Heart left ventricle (tissue), 16 donors: ENCODE measurements around the gene CYSRT1. TPM values are rescaled to one million over a fixed set of nuclear protein-coding genes. Genes with fewer than 3 reads are reported as not detected.
A peak's percentile ranks its signal among the peaks of the same experiment; 100 is the strongest.

ENCODE experiments used
- ATAC-seq, 4 donors: fragments of 200-7000 bp; cut with Tn5 transposase; one replicate each; pipeline ENCODE4 v1.9.1; 2020 to 2022; ENCODE audit warnings: moderate library complexity in 4 of 4, mild to moderate bottlenecking in 3 of 4, moderate number of reproducible peaks in 1 of 4
- DNase-seq, 5 donors: peaks; one replicate each; pipeline ENCODE4 v3.0.0-alpha.2; 2020
- H3K27ac ChIP-seq, 12 donors: fragments of 200-600 bp; sonication (generic) in 4 of 12; one replicate each; pipeline versions ENCODE4 v1.5.0 to v1.8.0; 2016 to 2022; ENCODE audit warnings: mild to moderate bottlenecking in 2 of 12
- H3K27me3 ChIP-seq, 9 donors: fragments of 200-600 bp; sonication (generic) in 2 of 9; one replicate each; pipeline versions ENCODE4 v1.5.1 to v1.8.0; 2016 to 2022; ENCODE audit warnings: mild to moderate bottlenecking in 3 of 9
- H3K36me3 ChIP-seq, 9 donors: fragments of 200-600 bp; sonication (generic) in 2 of 9; one replicate each; pipeline versions ENCODE4 v1.5.0 to v1.8.0; 2018 to 2022; ENCODE audit warnings: mild to moderate bottlenecking in 2 of 9
- H3K4me1 ChIP-seq, 12 donors: fragments of 200-600 bp; sonication (generic) in 4 of 12; one replicate each; pipeline versions ENCODE4 v1.5.0 to v1.8.0; 2016 to 2022; ENCODE audit warnings: mild to moderate bottlenecking in 3 of 12
- H3K4me3 ChIP-seq, 12 donors: fragments of 200-600 bp; sonication (generic) in 4 of 12; one replicate each; pipeline versions ENCODE4 v1.5.0 to v1.8.0; 2017 to 2022; ENCODE audit warnings: mild to moderate bottlenecking in 9 of 12, moderate library complexity in 4 of 12
- H3K9me3 ChIP-seq, 12 donors: fragments of 200-600 bp; sonication (generic) in 4 of 12; one replicate each; pipeline versions ENCODE4 v1.5.0 to v1.8.0; 2016 to 2022; ENCODE audit warnings: mild to moderate bottlenecking in 1 of 12
- POLR2A ChIP-seq, 2 donors: fragments of 450-650 bp; IDR thresholded peaks; one replicate each; pipeline ENCODE4 v1.6.1; 2017; ENCODE audit warnings: antibody characterized with exemption in 2 of 2, mild to moderate bottlenecking in 2 of 2, moderate library complexity in 2 of 2
- WGBS, 4 donors: extraction: QIAGEN DNeasy Blood & Tissue Kit in 2 of 4; methylation state at CpG; one replicate each; pipeline versions ENCODE4 v1.1.5 to v1.1.7; 2013 to 2018; 5-methylcytosine and 5-hydroxymethylcytosine counted together
- intact Hi-C, 10 donors: fragments of 100-400 bp; cut with DNase I; formaldehyde crosslinking; loops; one replicate each; pipeline versions ENCODE4 v1.11.1 to v1.14.2; 2022
- polyA plus RNA-seq, 2 donors: library from polyadenylated mRNA; stranded (reverse); fragments of 200-250 nt; gene quantifications; one replicate each; pipeline ENCODE4 v1.2.3, GENCODE V29; 2013
- total RNA-seq, 9 donors: library from RNA; depleted of rRNA in 2 of 9; stranded (reverse); fragments of >200 nt in 2 of 9; fragmentation: NEBNext Ultra II Directional in 3 of 9; extraction: Animal tissue kit (Norgen Biotek cat#: 25700) in 3 of 9; gene quantifications; one replicate each; pipeline versions ENCODE4 v1.1.0 to v1.2.4, GENCODE V29; 2016 to 2023
- TF ChIP-seq, protein P1 (sequence below), 12 donors: fragments of 200-600 bp; sonication (generic) in 4 of 12; IDR thresholded peaks; one replicate each; pipeline versions ENCODE4 v1.5.0 to v1.8.0; 2018 to 2022; ENCODE audit warnings: antibody characterized with exemption in 12 of 12, mild to moderate bottlenecking in 5 of 12
- donor health status: ischemic (EF 13 %, LVEDD 7.1; RV severe dilation, severe dysfunction).
- donor health status: healthy with polysubstance abuse.
- donor health status: DM: no; HTN: yes; CAD: no.
- donor health status: DM: no; HTN: no; CAD: no.
- donor health status: ischemic (EF 25% LVEDD 6.9; RV normal size, moderate dysfunction).
- donor health status: ischemic (EF 25% LVEDD 5.7; RV mildly dilated, moderate dysfunction).
- donor health status: healthy.
- donor health status: DM: yes; HTN: yes; CAD: no.
- donor health status: ischemic (EF 35%, LVEDD 5.7; RV mildly dilated, moderate dysfunction).
- donor health status: nonischemic (EF 11% LVEDD 7.7; RV severe dilation, severe dysfunction).
- donor health status: DM: yes; HTN: yes; CAD: no.
- donor health status: PGD.
- donor health status: ischemic (EF 29% LVEDD 5.4; RV normal size, mild dysfunction).
- donor health status: nonischemic (EF 23%, LVEDD 6.1; RV moderate dilation, normal function).

The CYSRT1 gene
- total and polyA plus RNA-seq, 11 donors: 0.14 to 0.61 (median 0.27) TPM; not detected in 3

DNA sequence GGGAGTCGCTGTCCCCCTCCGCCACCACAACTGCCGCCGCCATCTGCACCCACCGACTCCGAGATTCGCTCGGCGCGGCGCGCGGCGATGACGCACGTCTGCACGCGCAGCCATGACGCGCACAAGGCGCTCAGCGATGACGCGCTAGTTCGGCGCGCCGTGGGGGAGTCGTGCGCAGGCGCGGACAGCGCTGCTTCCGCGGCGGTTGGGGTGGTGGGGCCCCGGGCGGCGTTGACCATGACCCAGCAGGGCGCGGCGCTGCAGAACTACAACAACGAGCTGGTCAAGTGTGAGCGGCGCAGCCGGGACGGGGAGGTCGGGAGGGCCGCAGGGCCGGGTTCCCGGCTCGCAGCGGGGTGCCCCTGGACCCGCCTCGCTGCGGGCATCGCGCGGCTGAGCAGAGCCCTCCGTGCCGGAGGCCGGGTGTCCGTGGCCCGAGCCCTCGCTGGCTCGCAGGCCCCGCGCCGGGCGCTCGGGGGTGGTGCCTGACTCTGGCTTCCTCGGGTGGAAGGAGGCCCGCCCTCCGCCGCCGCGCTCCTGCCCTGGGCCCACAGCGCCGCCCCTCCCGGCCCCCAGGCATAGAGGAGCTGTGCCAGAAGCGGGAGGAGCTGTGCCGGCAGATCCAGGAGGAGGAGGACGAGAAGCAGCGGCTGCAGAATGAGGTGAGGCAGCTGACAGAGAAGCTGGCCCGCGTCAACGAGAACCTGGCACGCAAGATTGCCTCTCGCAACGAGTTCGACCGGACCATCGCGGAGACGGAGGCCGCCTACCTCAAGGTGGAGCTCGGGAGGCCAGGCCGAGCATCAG is 36.3 kb upstream of the CYSRT1 start, which contains the start of the genes ANAPC2 and SSNA1:
Gene ANAPC2 (minus strand): TSS at position 71 of the 807 bp plus-strand sequence. CDS start 28 bp downstream, at position 43.
Gene SSNA1 (plus strand): TSS at position 187 of the 807 bp plus-strand sequence. CDS start 51 bp downstream, at position 238.
- peaks cover 0 to 60% (median 36%) of the 10 kb centered on the region in 9 donors for H3K36me3 ChIP-seq
- intact Hi-C loops: loop anchor here (1.0 to 10.0 kb wide), 7 partner anchors 12 to 74 kb away; partner anchors contain the start of genes CYSRT1 (in 4 of the 10), RNF224 (in 4 of the 10), RNF208 (in 2 of the 10) and DPP7 (in 1 of the 10)

DNA sequence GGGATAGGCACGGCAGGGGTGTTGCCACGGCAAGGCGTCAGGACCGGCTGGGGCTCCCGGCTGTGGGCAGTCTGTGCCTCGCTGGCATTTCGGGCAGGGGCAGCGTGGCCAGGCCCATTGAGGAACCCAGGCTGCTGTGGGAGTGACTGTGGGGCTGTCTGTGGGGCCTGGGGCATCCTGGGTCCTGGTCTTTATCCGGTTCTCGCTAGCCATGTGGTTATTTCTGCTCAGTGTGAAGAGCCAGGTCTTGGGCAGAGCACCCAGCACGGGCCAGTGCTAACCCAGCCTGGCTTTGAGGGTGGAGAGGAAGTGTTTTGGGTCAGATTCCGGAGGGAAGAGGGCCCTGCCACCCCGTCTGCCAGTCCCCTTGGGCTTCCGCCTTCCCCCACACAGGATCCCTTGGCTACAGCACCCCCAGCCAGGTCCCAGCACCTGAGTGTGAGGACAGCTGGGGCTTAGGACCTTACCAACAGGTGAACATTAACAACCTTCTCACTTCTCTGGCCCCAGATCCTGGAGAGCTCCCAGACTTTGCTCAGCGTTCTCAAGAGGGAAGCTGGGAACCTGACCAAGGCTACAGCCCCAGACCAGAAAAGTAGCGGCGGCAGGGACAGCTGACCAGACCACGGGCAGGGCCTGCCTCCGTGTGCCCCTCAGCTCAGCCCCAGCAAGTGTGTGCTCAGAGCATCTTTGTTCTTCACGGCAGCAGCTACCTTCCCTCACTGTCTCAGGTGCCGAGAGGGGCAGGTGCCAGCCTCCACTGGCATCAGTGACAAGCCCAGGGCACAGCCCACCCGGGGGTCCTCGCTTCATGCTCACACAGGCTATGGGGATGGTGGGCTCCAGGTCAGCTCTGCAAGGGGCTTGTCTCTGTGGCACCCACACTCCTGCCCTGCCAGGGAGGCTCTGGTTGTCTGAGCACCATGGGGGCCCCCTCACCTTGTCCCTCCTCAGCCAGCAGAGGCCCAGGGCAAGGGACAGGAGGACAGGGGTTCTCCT is 35.4 kb upstream of the CYSRT1 start:
- Histone ChIP-seq H3K4me3 (peak overlapping the region; percentile 68 to 100 (median 90)), H3K9me3 (no peaks in the 10 kb centered on the region), H3K27ac (peak overlapping the region; percentile 92 to 99 (median 99)), H3K36me3 (peaks cover 0 to 57% (median 33%) of the 10 kb centered on the region in 9 donors), H3K27me3 (no peaks in the 10 kb centered on the region), H3K4me1 (peaks cover 18 to 84% (median 48%) of the 10 kb centered on the region in 12 donors)
- WGBS, 4 donors: 16 to 35% (median 24%) methylated on average over 17 to 23 of the region's 23 CpGs
- TF ChIP-seq POLR2A (IDR thresholded peaks at IDR 0.05): no peak
- TF ChIP-seq, protein P1, sequence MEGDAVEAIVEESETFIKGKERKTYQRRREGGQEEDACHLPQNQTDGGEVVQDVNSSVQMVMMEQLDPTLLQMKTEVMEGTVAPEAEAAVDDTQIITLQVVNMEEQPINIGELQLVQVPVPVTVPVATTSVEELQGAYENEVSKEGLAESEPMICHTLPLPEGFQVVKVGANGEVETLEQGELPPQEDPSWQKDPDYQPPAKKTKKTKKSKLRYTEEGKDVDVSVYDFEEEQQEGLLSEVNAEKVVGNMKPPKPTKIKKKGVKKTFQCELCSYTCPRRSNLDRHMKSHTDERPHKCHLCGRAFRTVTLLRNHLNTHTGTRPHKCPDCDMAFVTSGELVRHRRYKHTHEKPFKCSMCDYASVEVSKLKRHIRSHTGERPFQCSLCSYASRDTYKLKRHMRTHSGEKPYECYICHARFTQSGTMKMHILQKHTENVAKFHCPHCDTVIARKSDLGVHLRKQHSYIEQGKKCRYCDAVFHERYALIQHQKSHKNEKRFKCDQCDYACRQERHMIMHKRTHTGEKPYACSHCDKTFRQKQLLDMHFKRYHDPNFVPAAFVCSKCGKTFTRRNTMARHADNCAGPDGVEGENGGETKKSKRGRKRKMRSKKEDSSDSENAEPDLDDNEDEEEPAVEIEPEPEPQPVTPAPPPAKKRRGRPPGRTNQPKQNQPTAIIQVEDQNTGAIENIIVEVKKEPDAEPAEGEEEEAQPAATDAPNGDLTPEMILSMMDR (IDR thresholded peaks at IDR 0.05): no peak
- ATAC-seq (peak in 1 of 4 donors; percentile 6), DNase-seq (no peak)
- intact Hi-C loops: loop anchor here (5.0 to 10.0 kb wide), 5 partner anchors 33 to 75 kb away; partner anchors contain the start of genes CYSRT1 (in 5 of the 10), RNF224 (in 5 of the 10), RNF208 (in 2 of the 10) and DPP7 (in 1 of the 10)

More for the DNA sequence above, 36.3 kb upstream of the CYSRT1 start, which contains the start of the genes ANAPC2 and SSNA1:
- Histone ChIP-seq H3K4me3 (peak within 1 kb of the TSS; percentile 68 to 100 (median 90)), H3K9me3 (no peaks in the 10 kb centered on the region), H3K27me3 (no peaks in the 10 kb centered on the region), H3K4me1 (peaks cover 18 to 75% (median 42%) of the 10 kb centered on the region in 12 donors), H3K27ac (peak within 1 kb of the TSS; percentile 92 to 99 (median 99))
- TF ChIP-seq, protein P1 (IDR thresholded peaks at IDR 0.05): peak in 9 of 12 donors; percentile 16 to 42 (median 29)
- peak in 1 of 2 donors; percentile 95 for TF ChIP-seq POLR2A (IDR thresholded peaks at IDR 0.05)
- ATAC-seq (peak; percentile 72 to 91 (median 90)), DNase-seq (peak; percentile 91 to 97 (median 93))
- 0 to 1% (median 0%) methylated on average over 40 to 98 of the region's 98 CpGs for WGBS, 4 donors

DNA sequence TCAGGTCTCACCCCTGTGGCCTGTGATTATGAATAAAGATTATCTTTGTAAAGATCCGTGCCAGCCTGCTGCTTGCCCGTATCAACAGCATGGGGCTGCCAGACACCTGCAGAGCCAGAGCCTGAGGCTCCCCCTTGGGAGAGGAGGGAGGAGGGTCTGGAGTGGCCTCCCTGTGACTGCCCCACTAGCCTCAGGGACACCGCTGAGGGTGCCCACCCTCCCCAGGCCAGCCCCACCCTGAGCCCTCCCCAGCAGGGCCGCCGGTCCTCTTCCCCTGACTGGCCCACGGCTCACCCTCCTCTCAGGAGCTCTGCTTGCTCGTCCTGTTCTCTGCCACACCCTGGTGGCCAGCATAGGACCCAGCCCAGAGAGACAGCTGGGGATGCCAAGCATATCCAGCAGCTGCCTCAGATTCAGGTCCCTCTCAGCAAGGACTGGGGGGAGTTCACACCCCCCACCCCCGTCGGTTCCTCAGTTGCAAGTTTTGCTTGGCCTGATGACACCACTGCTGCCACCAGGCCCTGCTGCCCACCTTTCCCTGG is 34.6 kb upstream of the CYSRT1 start:
- H3K27ac ChIP-seq: peak overlapping the region in 8 of 12 donors; percentile 13 to 99 (median 98)
- intact Hi-C loops: loop anchor here in 1 of 10 donors (5.0 kb wide), 1 partner anchor 37 kb away; the partner anchor contains the start of genes CYSRT1 and RNF224
- H3K9me3 ChIP-seq: no peaks in the 10 kb centered on the region
- ATAC-seq (no peak), DNase-seq (no peak)
- TF ChIP-seq, protein P1 (IDR thresholded peaks at IDR 0.05): no peak
- TF ChIP-seq POLR2A (IDR thresholded peaks at IDR 0.05): no peak
- WGBS, 4 donors: 68 to 96% (median 70%) methylated on average over 2 to 9 of the region's 9 CpGs
- H3K36me3 ChIP-seq: peaks cover 0 to 50% (median 32%) of the 10 kb centered on the region in 9 donors
- no peaks in the 10 kb centered on the region for H3K27me3 ChIP-seq
- H3K4me1 ChIP-seq: peaks cover 18 to 84% (median 56%) of the 10 kb centered on the region in 12 donors
- H3K4me3 ChIP-seq: peak overlapping the region in 2 of 12 donors; percentile 83 to 92
